IMR-90 (cell line): Measurements from ENCODE around the gene MTHFSD. TPM values are rescaled to one million over a fixed set of nuclear protein-coding genes. Genes with fewer than 3 reads are reported as not detected.

Source experiments
- ATAC-seq: fragments of 200-7000 bp; cut with Tn5 transposase; 2 replicates; pipeline ENCODE4 v1.9.1; 2020; ENCODE audit warnings: low read depth, mild to moderate bottlenecking, moderate library complexity
- BruUV-seq: library from RNA; stranded (reverse); fragments of 400-500 nt; replicated peaks from 2 replicates; lab custom pipeline; 2021; lab: Mats Ljungman, UMichigan
- CTCF ChIA-PET: fragments of 300-600 bp; formaldehyde crosslinking; extraction: SDS; loops from one replicate; lab custom pipeline; 2021; ENCODE audit warnings: antibody characterized with exemption; lab: Yijun Ruan, JAX
- POLR2A ChIA-PET: fragments of 300-600 bp; sonication (Branson Sonifier 250); formaldehyde crosslinking; loops from one replicate; lab custom pipeline; 2022; ENCODE audit warnings: antibody characterized with exemption; ENCODE audit not compliant: unreplicated experiment; lab: Charles Lee
- DNase-seq: peaks from one replicate; pipeline ENCODE4 v3.0.0; 2013
- H2AFZ ChIP-seq: replicated peaks from 2 replicates; pipeline ENCODE3; 2013; ENCODE audit warnings: low read length, mild to moderate bottlenecking; ENCODE audit not compliant: poor library complexity
- H2AK5ac ChIP-seq: 2 replicates; pipeline ENCODE4 v1.6.1; 2013; ENCODE audit warnings: low read depth, low read length, inconsistent platforms
- H2AK9ac ChIP-seq: replicated peaks from 2 replicates; pipeline ENCODE3; 2013; ENCODE audit warnings: mild to moderate bottlenecking, low read depth, low read length, moderate library complexity; ENCODE audit not compliant: poor library complexity
- H2BK120ac ChIP-seq: 2 replicates; pipeline ENCODE4 v1.6.1; 2013; ENCODE audit warnings: low read depth, low read length, inconsistent platforms
- H2BK15ac ChIP-seq: 3 replicates; pipeline ENCODE4 v1.6.1; 2013; ENCODE audit warnings: low read depth, low read length, inconsistent platforms
- H2BK20ac ChIP-seq: 2 replicates; pipeline ENCODE4 v1.6.1; 2013; ENCODE audit warnings: low read depth, mild to moderate bottlenecking, inconsistent platforms, low read length, moderate library complexity
- H2BK5ac ChIP-seq: 2 replicates; pipeline ENCODE4 v1.6.1; 2013; ENCODE audit warnings: mild to moderate bottlenecking, low read depth, low read length, inconsistent platforms; ENCODE audit not compliant: poor library complexity, severe bottlenecking
- H3K14ac ChIP-seq: replicated peaks from 2 replicates; pipeline ENCODE4 v1.6.1; 2013; ENCODE audit warnings: low read depth, low read length, inconsistent platforms
- H3K18ac ChIP-seq: 2 replicates; pipeline ENCODE4 v1.6.1; 2013; ENCODE audit warnings: low read depth, low read length, control low read depth
- H3K23ac ChIP-seq: 2 replicates; pipeline ENCODE4 v1.6.1; 2013; ENCODE audit warnings: low read depth, low read length, inconsistent platforms
- H3K27ac ChIP-seq: 2 replicates; pipeline ENCODE4 v1.5.1; 2013; ENCODE audit warnings: mild to moderate bottlenecking, control low read depth, low read length; ENCODE audit not compliant: insufficient read depth
- H3K27me3 ChIP-seq: 2 replicates; pipeline ENCODE4 v1.6.1; 2013; ENCODE audit warnings: low read length; ENCODE audit not compliant: control insufficient read depth, insufficient read depth
- H3K36me3 ChIP-seq: 2 replicates; pipeline ENCODE4 v1.6.1; 2013; ENCODE audit warnings: low read length, mixed read lengths; ENCODE audit not compliant: control insufficient read depth, insufficient read depth
- H3K4ac ChIP-seq: 2 replicates; pipeline ENCODE4 v1.6.1; 2013; ENCODE audit warnings: low read depth, low read length, inconsistent platforms
- H3K4me1 ChIP-seq: 2 replicates; pipeline ENCODE4 v1.6.1; 2013; ENCODE audit warnings: low read length, mixed read lengths; ENCODE audit not compliant: control insufficient read depth, insufficient read depth
- H3K4me2 ChIP-seq: 2 replicates; pipeline ENCODE4 v1.6.1; 2013; ENCODE audit warnings: low read depth, mild to moderate bottlenecking, control low read depth, low read length, moderate library complexity
- H3K4me3 ChIP-seq: 2 replicates; pipeline ENCODE4 v1.5.1; 2013; ENCODE audit warnings: low read depth, mild to moderate bottlenecking, control low read depth, low read length, moderate library complexity; ENCODE audit not compliant: insufficient read depth
- H3K56ac ChIP-seq: 2 replicates; pipeline ENCODE4 v1.6.1; 2013; ENCODE audit warnings: low read length, inconsistent platforms; ENCODE audit not compliant: insufficient read depth; ENCODE audit errors: extremely low read depth
- H3K79me1 ChIP-seq, 2 experiments: 2 replicates each; pipeline ENCODE4 v1.6.1; 2013; ENCODE audit warnings: low read length in 2 of 2, inconsistent platforms in 1 of 2, low read depth in 1 of 2
- H3K9ac ChIP-seq: 2 replicates; pipeline ENCODE4 v1.6.1; 2013; ENCODE audit warnings: low read depth, low read length, control low read depth
- H3K9me1 ChIP-seq: 2 replicates; pipeline ENCODE4 v1.6.1; 2013; ENCODE audit warnings: low read length, inconsistent platforms; ENCODE audit not compliant: insufficient read depth
- H3K9me3 ChIP-seq: 2 replicates; pipeline ENCODE4 v1.6.1; 2013; ENCODE audit warnings: low read length; ENCODE audit not compliant: control insufficient read depth, insufficient read depth
- H4K20me1 ChIP-seq: 2 replicates; pipeline ENCODE4 v1.6.1; 2013; ENCODE audit warnings: low read length, inconsistent platforms; ENCODE audit not compliant: insufficient read depth
- H4K5ac ChIP-seq: 2 replicates; pipeline ENCODE4 v1.6.1; 2013; ENCODE audit warnings: mild to moderate bottlenecking, low read depth, low read length, control low read depth
- H4K8ac ChIP-seq, 2 experiments: 2 replicates each; pipeline ENCODE4 v1.6.1; 2013; ENCODE audit warnings: low read depth in 2 of 2, low read length in 2 of 2, control low read depth in 1 of 2, inconsistent platforms in 1 of 2
- H4K91ac ChIP-seq: 2 replicates; pipeline ENCODE4 v1.6.1; 2013; ENCODE audit warnings: low read depth, low read length, inconsistent platforms; ENCODE audit not compliant: insufficient read depth
- MAFK ChIP-seq: IDR thresholded peaks from 2 replicates; pipeline ENCODE4 v1.6.1; 2012; ENCODE audit warnings: low read depth, low read length, improper control_type of control experiment
- MXI1 ChIP-seq: IDR thresholded peaks from 2 replicates; pipeline ENCODE4 v1.6.1; 2012; ENCODE audit warnings: low read depth, mild to moderate bottlenecking, low read length, moderate library complexity, borderline replicate concordance
- SMC3 ChIP-seq: fragments of 150-350 bp; IDR thresholded peaks from 2 replicates; pipeline ENCODE4 v1.6.1; 2016; ENCODE audit warnings: low read depth, mild to moderate bottlenecking, antibody characterized with exemption, low read length, moderate library complexity
- WGBS, 2 experiments: methylation state at CpG; one replicate each; pipeline versions ENCODE4 v1.1.5 to v1.1.7; 2013; ENCODE audit warnings: missing lambda C conversion rate in 2 of 2; ENCODE audit not compliant: insufficient read length in 1 of 2; ENCODE audit errors: extremely low coverage in 2 of 2; 5-methylcytosine and 5-hydroxymethylcytosine counted together
- dilution Hi-C: fragments of 300-500 bp; cut with HindIII; formaldehyde crosslinking; loops from one replicate; pipeline ENCODE4 v1.14.3; 2018; ENCODE audit warnings: low sequenced_read_pairs; ENCODE audit not compliant: unreplicated experiment
- in situ Hi-C: fragments of 300-500 bp; cut with MboI; formaldehyde crosslinking; loops from 3 replicates; pipeline ENCODE4 v1.14.3; 2019; ENCODE audit warnings: low sequenced_read_pairs, inconsistent platforms, mixed read lengths
- intact Hi-C: fragments of 100-400 bp; cut with micrococcal nuclease; formaldehyde crosslinking; loops from 2 replicates; pipeline ENCODE4 v1.10.0; 2022
- polyA plus RNA-seq, 3 experiments: library from polyadenylated mRNA; depleted of rRNA; stranded (reverse); fragments of >200 nt; gene quantifications; 2 replicates each; pipeline ENCODE4 v1.2.3, GENCODE V29; 2012; ENCODE audit warnings: low replicate concordance in 1 of 3
- total RNA-seq: library from RNA; depleted of rRNA; stranded (reverse); fragments of >200 nt; gene quantifications from 2 replicates; pipeline ENCODE4 v1.2.3, GENCODE V29; 2012

MTHFSD gene
- total and polyA plus RNA-seq, 2 of the 4 experiments (the other 2 are of a cell fraction): 8.2 to 16.8 TPM

DNA sequence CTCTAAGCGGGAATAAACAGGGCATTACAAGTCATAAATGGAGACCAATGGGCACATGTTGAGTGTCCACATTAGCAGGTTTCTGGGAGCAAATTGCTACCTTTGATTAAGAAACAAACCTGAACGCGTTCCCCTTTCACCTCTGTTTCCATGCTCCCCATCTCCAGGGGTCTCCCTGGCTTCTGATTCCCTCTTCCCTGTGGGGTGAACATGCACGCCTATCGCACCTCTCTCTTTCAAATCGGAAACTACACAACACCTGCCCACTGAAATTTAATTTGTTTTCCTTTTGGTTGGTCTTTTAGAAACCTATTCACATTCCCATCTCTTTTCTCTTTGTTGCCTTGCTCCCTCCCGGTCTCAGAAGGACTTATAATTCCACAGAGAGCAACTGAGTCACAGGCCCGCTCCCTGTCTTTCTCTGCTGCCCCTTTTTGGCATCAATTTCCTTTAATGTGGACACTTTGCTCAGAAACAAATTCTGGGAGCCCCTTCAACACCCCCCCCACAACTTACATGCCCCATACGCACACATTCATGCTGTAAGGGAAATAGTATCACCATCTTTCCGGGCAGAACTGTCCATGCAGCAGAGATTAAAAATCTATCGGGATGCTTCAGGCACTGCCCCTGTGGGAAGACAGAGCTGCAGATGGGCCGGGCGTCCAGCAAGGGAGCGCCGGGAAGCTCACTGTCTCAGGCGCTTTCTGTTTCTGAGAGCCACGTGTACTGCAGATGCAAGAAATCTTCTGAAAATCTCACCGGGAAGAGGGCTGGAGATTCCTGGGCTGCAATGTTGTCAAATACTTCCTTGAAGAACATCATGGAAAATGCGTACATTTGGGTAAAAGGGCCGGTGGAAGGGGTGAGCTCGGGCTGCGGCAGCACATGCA, 51.9 kb downstream of the MTHFSD start:
- Histone ChIP-seq H3K18ac (peak overlapping the region; percentile 11; the same call in 1 of the 2 replicates), H3K79me1 (peaks cover 0 to 32% of the 10 kb centered on the region in 2 experiments; a peak in 2 of 4 replicates), H3K27me3 (no peaks in the 10 kb centered on the region), H3K36me3 (peaks cover 79% of the 10 kb centered on the region), H3K23ac (peak overlapping the region; percentile 95), H2BK20ac (0 out of 2 replicates have a peak overlapping the region, but pooled peaks have one; percentile 53), H4K5ac (no peak overlapping the region), H2BK120ac (peak overlapping the region; percentile 90), H4K8ac (peak overlapping the region; percentile 49 to 62; a peak in 3 of 4 replicates), H3K27ac (peak overlapping the region; percentile 76), H3K4me3 (peak overlapping the region; percentile 4), H3K9me1 (peaks cover 20% of the 10 kb centered on the region), H3K4me1 (peaks cover 51% of the 10 kb centered on the region), H3K4me2 (peak overlapping the region; percentile 67), H2AK9ac (peak overlapping the region; percentile 76), H2BK15ac (peak overlapping the region; percentile 17; the same call in 1 of the 3 replicates), H3K14ac (peak overlapping the region; percentile 87), H3K4ac (peak overlapping the region; percentile 82), H3K9ac (peak overlapping the region; percentile 98), H2AK5ac (peak overlapping the region; percentile 35; the same call in 1 of the 2 replicates), H3K56ac (peak overlapping the region; percentile 66; the same call in 1 of the 2 replicates), H4K91ac (peak overlapping the region; percentile 59), H2BK5ac (peak overlapping the region; percentile 28), H3K9me3 (no peaks in the 10 kb centered on the region), H4K20me1 (peaks cover 68% of the 10 kb centered on the region), H2AFZ (no peak overlapping the region)
- DNase-seq (peak; percentile 55), ATAC-seq (no peak)
- dilution Hi-C loops (no loop called here), in situ Hi-C loops (no loop called here), intact Hi-C loops (loop anchor here (10.0 kb wide), 1 partner anchor 348 kb away; no protein-coding TSS in a partner anchor)
- no peak for TF ChIP-seq MAFK
- no peak for TF ChIP-seq SMC3
- TF ChIP-seq MXI1: peak; percentile 74; the same call in 1 of the 2 replicates
- WGBS, 2 experiments: 55% methylated on average over 12 of the region's 22 CpGs; no CpG with 5 or more reads in 1 of the 2 experiments
- CTCF ChIA-PET: no interaction called here
- POLR2A ChIA-PET: interaction anchor here (0.5 to 0.6 kb wide), 2 partner anchors 11 to 638 kb away, joined by 3 read pairs; no protein-coding TSS in a partner anchor
- BruUV-seq: no TSS peak
